Measurements from ENCODE around the gene ANKLE2.

GRCh38 chr12:132765361-132765760 is 3.7 kb upstream of the ANKLE2 start:
- TF ChIP-seq CTCF (IDR thresholded peaks at IDR 0.05) (no peak), POLR2A (IDR thresholded peaks at IDR 0.05) (no peak)

All from lower leg skin (tissue), 3 donors.